Transverse colon (tissue), 4 donors: ENCODE data around the gene TNRC6C. TPM values are rescaled to one million over a fixed set of nuclear protein-coding genes. Genes with fewer than 3 reads are reported as not detected.

Experiments used
- DNase-seq: peaks from one replicate; pipeline ENCODE4 v3.0.0-alpha.2; 2019
- H3K27ac ChIP-seq, 4 donors: fragments of 200-600 bp; sonication (generic); 2 replicates each; pipeline ENCODE4 v1.5.1; 2016 to 2018; ENCODE audit warnings: inconsistent platforms in 4 of 4
- H3K27me3 ChIP-seq: fragments of 200-600 bp; sonication (generic); 2 replicates; pipeline ENCODE4 v1.5.1; 2017; ENCODE audit warnings: inconsistent platforms
- H3K36me3 ChIP-seq, 4 donors: fragments of 200-600 bp; sonication (generic); 2 replicates each; pipeline ENCODE4 v1.5.1; 2017 to 2019; ENCODE audit warnings: inconsistent platforms in 4 of 4
- H3K4me1 ChIP-seq, 4 donors: fragments of 200-600 bp; sonication (generic); 2 replicates each; pipeline ENCODE4 v1.5.1; 2017 to 2020; ENCODE audit warnings: inconsistent platforms in 4 of 4
- H3K4me3 ChIP-seq, 4 donors: fragments of 200-600 bp; sonication (generic); 1 replicate in 1 of 4; 2 replicates in 3 of 4; pipeline versions ENCODE4 v1.5.1 to v1.6.1; 2017 to 2019; ENCODE audit warnings: inconsistent platforms in 4 of 4
- H3K9me3 ChIP-seq, 2 donors: fragments of 200-600 bp; sonication (generic); 2 replicates each; pipeline ENCODE4 v1.5.1; 2017 to 2019; ENCODE audit warnings: inconsistent platforms in 2 of 2
- CTCF ChIP-seq, 5 experiments: fragments of 200-600 bp in 3 of 5; fragments of 450-650 bp in 2 of 5; sonication (generic) in 3 of 5; IDR thresholded peaks; 1 replicate in 2 of 5; 2 replicates in 3 of 5; pipeline ENCODE4 v1.5.1; 2016 to 2017; ENCODE audit warnings: antibody characterized with exemption in 5 of 5, inconsistent platforms in 3 of 5, mild to moderate bottlenecking in 2 of 5, moderate library complexity in 1 of 5
- EP300 ChIP-seq: sonication (generic); formaldehyde crosslinking; IDR thresholded peaks from one replicate; pipeline ENCODE4 v1.6.1; 2017; ENCODE audit warnings: antibody characterized with exemption, low read depth
- POLR2A ChIP-seq: fragments of 450-650 bp; IDR thresholded peaks from one replicate; pipeline ENCODE4 v1.6.1; 2016; ENCODE audit warnings: antibody characterized with exemption, mild to moderate bottlenecking, moderate library complexity
- POLR2AphosphoS5 ChIP-seq, 3 donors: sonication (generic); formaldehyde crosslinking; IDR thresholded peaks; one replicate each; pipeline ENCODE4 v1.6.1; 2016; ENCODE audit warnings: antibody characterized with exemption in 3 of 3
- WGBS, 2 donors: methylation state at CpG; one replicate each; pipeline ENCODE4 v1.1.5; 2018; ENCODE audit warnings: low coverage in 1 of 2; 5-methylcytosine and 5-hydroxymethylcytosine counted together
- in situ Hi-C, 4 donors: fragments of 200-750 bp; cut with MboI; loops; one replicate each; pipeline versions ENCODE4 v1.15.0 to v1.15.1; 2017; ENCODE audit warnings: low sequenced_read_pairs in 3 of 4, low pct_ligation_motif_present in 1 of 4, low pct_unique_long_range_greater_than_20kb in 1 of 4
- intact Hi-C: fragments of 100-400 bp; cut with DNase I; formaldehyde crosslinking; loops from one replicate; pipeline ENCODE4 v1.15.1; 2023; ENCODE audit warnings: low total_unique reads
- total RNA-seq, 4 donors: library from RNA; depleted of rRNA; stranded (reverse); fragments of >200 nt; gene quantifications; one replicate each; pipeline ENCODE4 v1.1.0, GENCODE V29; 2016

TNRC6C gene
- total RNA-seq, 4 donors from 2014 or later, result 7.5 to 16.9 (median 9.9) TPM

GRCh38 chr17:78124836-78125137 is 166.3 kb downstream of the TNRC6C start:
- no peak for TF ChIP-seq POLR2AphosphoS5 (IDR thresholded peaks at IDR 0.05)
- no peak for TF ChIP-seq CTCF (IDR thresholded peaks at IDR 0.05)
- TF ChIP-seq POLR2A, result no peak
- no peak for TF ChIP-seq EP300
- Histone ChIP-seq H3K27ac (peak overlapping the region; percentile 88 to 91 (median 90)), H3K27me3 (no peaks in the 10 kb centered on the region), H3K36me3 (peaks cover 0 to 3% (median 0%) of the 10 kb centered on the region in 4 donors), H3K4me3 (peak overlapping the region in 1 of 4 donors; percentile 6), H3K4me1 (peaks cover 6 to 55% (median 36%) of the 10 kb centered on the region in 4 donors), H3K9me3 (no peaks in the 10 kb centered on the region)
- WGBS, 2 donors, result 70% methylated on average over 10 of the region's 12 CpGs; no CpG with 5 or more reads in 1 of the 2 donors
- no peak for DNase-seq
- in situ Hi-C loops (no loop called here), intact Hi-C loops (no loop called here)

GRCh38 chr17:78125138-78125913 is 166.8 kb downstream of the TNRC6C start:
- TF ChIP-seq CTCF (IDR thresholded peaks at IDR 0.05) (no peak), EP300 (no peak), POLR2A (no peak), POLR2AphosphoS5 (IDR thresholded peaks at IDR 0.05) (no peak)
- in situ Hi-C loops, result no loop called here

GRCh38 chr17:78125976-78126894 is 167.7 kb downstream of the TNRC6C start:
- peaks cover 0 to 3% (median 0%) of the 10 kb centered on the region in 4 donors for H3K36me3 ChIP-seq
- H3K4me3 ChIP-seq, result peak overlapping the region in 1 of 4 donors; percentile 73
- intact Hi-C loops, result no loop called here

More at GRCh38 chr17:78125138-78125913, 166.8 kb downstream of the TNRC6C start:
- Histone ChIP-seq H3K27me3 (no peaks in the 10 kb centered on the region), H3K36me3 (peaks cover 0 to 3% (median 0%) of the 10 kb centered on the region in 4 donors), H3K9me3 (no peaks in the 10 kb centered on the region), H3K4me1 (peaks cover 11 to 57% (median 36%) of the 10 kb centered on the region in 4 donors), H3K4me3 (peak overlapping the region in 1 of 4 donors; percentile 73), H3K27ac (peak overlapping the region; percentile 88 to 91 (median 90))
- intact Hi-C loops, result no loop called here
- no peak for DNase-seq
- WGBS, 2 donors, result 65 to 93% methylated on average over 3 to 29 of the region's 39 CpGs

More at GRCh38 chr17:78125976-78126894, 167.7 kb downstream of the TNRC6C start:
- 67% methylated on average over 16 of the region's 25 CpGs; no CpG with 5 or more reads in 1 of the 2 donors for WGBS, 2 donors
- no peak for DNase-seq
- H3K27me3 ChIP-seq, result peaks cover 7% of the 10 kb centered on the region
- peaks cover 13 to 58% (median 39%) of the 10 kb centered on the region in 4 donors for H3K4me1 ChIP-seq
- in situ Hi-C loops, result no loop called here
- H3K9me3 ChIP-seq, result no peaks in the 10 kb centered on the region
- no peak for TF ChIP-seq EP300
- TF ChIP-seq POLR2AphosphoS5 (IDR thresholded peaks at IDR 0.05), result no peak
- TF ChIP-seq POLR2A, result no peak
- no peak for TF ChIP-seq CTCF (IDR thresholded peaks at IDR 0.05)
- peak overlapping the region; percentile 88 to 91 (median 90) for H3K27ac ChIP-seq
